Psoas muscle (tissue), 8 donors: Measurements from ENCODE around the gene SYNGR3. TPM values are rescaled to one million over a fixed set of nuclear protein-coding genes. Genes with fewer than 3 reads are reported as not detected.

Experiments
- ATAC-seq, 4 donors: fragments of 200-7000 bp; cut with Tn5 transposase; one replicate each; pipeline ENCODE4 v1.9.1; 2020; ENCODE audit warnings: moderate library complexity in 3 of 4, mild to moderate bottlenecking in 2 of 4
- DNase-seq, 2 donors: peaks; one replicate each; pipeline ENCODE4 v3.0.0-alpha.2; 2020
- H3K27ac ChIP-seq: fragments of 200-600 bp; one replicate; pipeline ENCODE4 v1.8.0; 2022
- H3K27me3 ChIP-seq, 3 donors: fragments of 200-600 bp in 1 of 3; one replicate each; pipeline versions ENCODE4 v1.6.1 to v1.8.0; 2013 to 2022; ENCODE audit warnings: low read length in 2 of 3, mild to moderate bottlenecking in 2 of 3, moderate library complexity in 1 of 3; ENCODE audit not compliant: insufficient read depth in 3 of 3
- H3K36me3 ChIP-seq, 2 donors: fragments of 200-600 bp in 1 of 2; one replicate each; pipeline versions ENCODE4 v1.6.1 to v1.8.0; 2013 to 2022; ENCODE audit warnings: low read depth in 1 of 2, mild to moderate bottlenecking in 1 of 2, moderate library complexity in 1 of 2; ENCODE audit not compliant: insufficient read depth in 1 of 2
- H3K4me1 ChIP-seq: fragments of 200-600 bp; one replicate; pipeline ENCODE4 v1.8.0; 2022
- H3K4me3 ChIP-seq: fragments of 200-600 bp; one replicate; pipeline ENCODE4 v1.8.0; 2022; ENCODE audit warnings: mild to moderate bottlenecking
- H3K9me3 ChIP-seq: fragments of 200-600 bp; one replicate; pipeline ENCODE4 v1.8.0; 2022
- WGBS, 3 donors: extraction: QIAGEN DNeasy Blood & Tissue Kit; methylation state at CpG; one replicate each; pipeline versions ENCODE4 v1.1.6 to v1.1.7; 2013; 5-methylcytosine and 5-hydroxymethylcytosine counted together
- intact Hi-C, 2 donors: fragments of 100-400 bp; cut with DNase I; formaldehyde crosslinking; loops; one replicate each; pipeline versions ENCODE4 v1.11.0 to v1.14.2; 2022
- polyA plus RNA-seq, 3 donors: library from polyadenylated mRNA; stranded (reverse); fragments of 200-250 nt; gene quantifications; one replicate each; pipeline ENCODE4 v1.2.3, GENCODE V29; 2013
- total RNA-seq, 4 donors: library from RNA; stranded (reverse); fragmentation: NEBNext Ultra II Directional in 2 of 4; extraction: Animal tissue kit (Norgen Biotek cat#: 25700) in 2 of 4; gene quantifications; one replicate each; pipeline versions ENCODE4 v1.2.1 to v1.2.4, GENCODE V29; 2021 to 2023
- TF ChIP-seq, protein P1 (sequence below): fragments of 200-600 bp; IDR thresholded peaks from one replicate; pipeline ENCODE4 v1.8.0; 2022; ENCODE audit warnings: antibody characterized with exemption
- donor health status: healthy with polysubstance abuse.
- donor health status: DM: no; HTN: no; CAD: no; lungs with moderate emphysema.
- donor health status: Bipolar disorder and iron deficiency.
- donor health status: healthy.
- donor health status: DM: yes; HTN: yes; CAD: no.
- donor health status: DM: no; HTN: no; CAD: no.
- donor health status: DM: no; HTN: no; CAD: no.
- donor health status: DM: yes; HTN: yes; CAD: no.

Gene SYNGR3
- total and polyA plus RNA-seq, 7 donors = 0.24 to 0.85 (median 0.25) TPM; not detected in 1

GRCh38 chr16:2037647-2038381 lies 48.0 kb downstream of the SYNGR3 start:
- peak overlapping the region; percentile 49 for H3K27ac ChIP-seq
- peaks cover 0 to 7% of the 10 kb centered on the region in 2 donors for H3K36me3 ChIP-seq
- DNase-seq (no peak), ATAC-seq (no peak)
- H3K9me3 ChIP-seq = no peaks in the 10 kb centered on the region
- H3K4me1 ChIP-seq = peaks cover 19% of the 10 kb centered on the region
- intact Hi-C loops = no loop called here
- H3K27me3 ChIP-seq = no peaks in the 10 kb centered on the region
- 63 to 73% (median 73%) methylated on average over 20 to 29 of the region's 29 CpGs for WGBS, 3 donors
- TF ChIP-seq, protein P1, sequence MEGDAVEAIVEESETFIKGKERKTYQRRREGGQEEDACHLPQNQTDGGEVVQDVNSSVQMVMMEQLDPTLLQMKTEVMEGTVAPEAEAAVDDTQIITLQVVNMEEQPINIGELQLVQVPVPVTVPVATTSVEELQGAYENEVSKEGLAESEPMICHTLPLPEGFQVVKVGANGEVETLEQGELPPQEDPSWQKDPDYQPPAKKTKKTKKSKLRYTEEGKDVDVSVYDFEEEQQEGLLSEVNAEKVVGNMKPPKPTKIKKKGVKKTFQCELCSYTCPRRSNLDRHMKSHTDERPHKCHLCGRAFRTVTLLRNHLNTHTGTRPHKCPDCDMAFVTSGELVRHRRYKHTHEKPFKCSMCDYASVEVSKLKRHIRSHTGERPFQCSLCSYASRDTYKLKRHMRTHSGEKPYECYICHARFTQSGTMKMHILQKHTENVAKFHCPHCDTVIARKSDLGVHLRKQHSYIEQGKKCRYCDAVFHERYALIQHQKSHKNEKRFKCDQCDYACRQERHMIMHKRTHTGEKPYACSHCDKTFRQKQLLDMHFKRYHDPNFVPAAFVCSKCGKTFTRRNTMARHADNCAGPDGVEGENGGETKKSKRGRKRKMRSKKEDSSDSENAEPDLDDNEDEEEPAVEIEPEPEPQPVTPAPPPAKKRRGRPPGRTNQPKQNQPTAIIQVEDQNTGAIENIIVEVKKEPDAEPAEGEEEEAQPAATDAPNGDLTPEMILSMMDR = no peak
- H3K4me3 ChIP-seq = peak overlapping the region; percentile 53

- peaks cover 22% of the 10 kb centered on the region for H3K4me1 ChIP-seq
- peaks cover 0 to 7% of the 10 kb centered on the region in 2 donors for H3K36me3 ChIP-seq
- peak overlapping the region; percentile 69 for H3K27ac ChIP-seq
- H3K27me3 ChIP-seq = no peaks in the 10 kb centered on the region
- intact Hi-C loops = no loop called here
- TF ChIP-seq, protein P1 = no peak
- no peaks in the 10 kb centered on the region for H3K9me3 ChIP-seq
- WGBS, 3 donors = 67 to 74% (median 68%) methylated on average over 38 to 41 of the region's 41 CpGs
- no peak for DNase-seq
- H3K4me3 ChIP-seq = no peak overlapping the region
- no peak for ATAC-seq
These were observed 48.8 kb downstream of the SYNGR3 start for GRCh38 chr16:2038382-2039231.

GRCh38 chr16:2039274-2040031 lies 49.7 kb downstream of the SYNGR3 start:
- intact Hi-C loops = no loop called here
- ATAC-seq (peak in 3 of 4 donors; percentile 19 to 44 (median 20)), DNase-seq (peak; percentile 69 to 86)
- no peak overlapping the region for H3K4me3 ChIP-seq
- peak overlapping the region; percentile 69 for H3K27ac ChIP-seq
- H3K4me1 ChIP-seq = peaks cover 22% of the 10 kb centered on the region
- H3K27me3 ChIP-seq = no peaks in the 10 kb centered on the region
- H3K9me3 ChIP-seq = no peaks in the 10 kb centered on the region
- peaks cover 0 to 7% of the 10 kb centered on the region in 2 donors for H3K36me3 ChIP-seq
- 49 to 51% (median 49%) methylated on average over 28 to 29 of the region's 29 CpGs for WGBS, 3 donors
- TF ChIP-seq, protein P1 = no peak

DNA sequence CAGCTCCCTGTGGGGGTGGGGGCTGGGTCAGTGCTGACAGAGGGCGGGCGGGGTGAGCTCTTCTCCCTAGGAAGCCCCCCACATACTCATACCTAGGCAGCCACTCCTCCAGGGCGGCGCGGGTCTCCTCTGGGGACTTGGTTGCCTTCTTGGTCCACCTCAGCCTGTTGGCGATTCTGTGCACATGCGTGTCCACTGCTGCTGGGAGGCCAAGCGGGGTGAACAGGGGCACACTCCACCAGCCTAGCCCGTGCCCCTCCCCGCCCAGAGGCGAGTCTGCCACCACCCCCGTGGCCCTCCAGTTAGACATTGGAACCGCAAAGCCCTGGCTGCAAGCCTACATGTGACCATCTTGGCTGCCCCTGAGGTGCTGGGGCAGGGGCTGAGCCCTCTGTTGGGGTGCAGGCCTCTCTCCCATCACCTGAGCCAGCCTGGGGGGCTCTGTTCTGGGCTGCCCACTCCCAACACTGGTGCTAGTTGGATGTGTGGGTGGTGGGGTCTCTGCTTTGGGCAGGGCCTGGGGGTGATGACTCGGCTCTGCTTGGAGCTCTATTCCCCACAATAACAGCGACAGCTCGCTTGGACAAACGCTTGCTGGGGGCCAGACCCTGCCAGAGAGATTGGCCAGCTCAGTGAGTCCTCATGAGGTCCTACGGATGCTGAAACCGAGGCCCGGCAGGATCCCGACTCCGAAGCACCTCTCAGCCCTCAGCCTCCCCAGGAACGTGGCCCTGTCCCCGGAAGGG lies 50.4 kb downstream of the SYNGR3 start:
- peak in 1 of 4 donors; percentile 7 for ATAC-seq
- Histone ChIP-seq H3K9me3 (no peaks in the 10 kb centered on the region), H3K4me1 (peaks cover 22% of the 10 kb centered on the region), H3K27me3 (no peaks in the 10 kb centered on the region), H3K36me3 (peaks cover 0 to 7% of the 10 kb centered on the region in 2 donors), H3K27ac (peak overlapping the region; percentile 63), H3K4me3 (no peak overlapping the region)
- intact Hi-C loops = no loop called here
- no peak for DNase-seq
- TF ChIP-seq, protein P1 = no peak
- WGBS, 3 donors = 37 to 51% (median 40%) methylated on average over 24 of the region's 24 CpGs
